GM19397 (cell line): ENCODE results near the gene ADPRHL1.
"Not testable (repeated sequence)": the region's sequence is repeated elsewhere in the genome, so short reads cannot be mapped to it uniquely, and the experiment has no call there.

Experiments
- ATAC-seq: cut with Tn5 transposase; IDR thresholded peaks from one replicate; pipeline ENCODE4 v1.9.1; 2021; ENCODE audit warnings: mild to moderate bottlenecking, moderate library complexity; ENCODE audit not compliant: unreplicated experiment

Gene ADPRHL1

GRCh38 chr13:113437408-113438010 lies 15.8 kb downstream of the ADPRHL1 start:
- ATAC-seq = no peak

- ATAC-seq = not testable (repeated sequence)
Observed at GRCh38 chr13:113436866-113437265, 16.4 kb downstream of the ADPRHL1 start.

- not testable (repeated sequence) for ATAC-seq
Observed at GRCh38 chr13:113435907-113436306, 17.4 kb downstream of the ADPRHL1 start.

GRCh38 chr13:113433391-113433916 lies 19.8 kb downstream of the ADPRHL1 start:
- no peak for ATAC-seq

- ATAC-seq = no peak
Observed at GRCh38 chr13:113432506-113433270, 20.6 kb downstream of the ADPRHL1 start.

- no peak for ATAC-seq
Observed at GRCh38 chr13:113431171-113431570, 22.1 kb downstream of the ADPRHL1 start.

- ATAC-seq = no peak
Observed at GRCh38 chr13:113430378-113431110, 22.7 kb downstream of the ADPRHL1 start.

- no peak for ATAC-seq
Observed at GRCh38 chr13:113429608-113429985, 23.7 kb downstream of the ADPRHL1 start.

GRCh38 chr13:113428871-113429607 lies 24.2 kb downstream of the ADPRHL1 start:
- no peak for ATAC-seq

- no peak for ATAC-seq
Observed at GRCh38 chr13:113428469-113428865, 24.8 kb downstream of the ADPRHL1 start.

GRCh38 chr13:113427562-113428468 lies 25.5 kb downstream of the ADPRHL1 start:
- ATAC-seq = no peak

GRCh38 chr13:113426591-113426986 lies 26.7 kb downstream of the ADPRHL1 start:
- ATAC-seq = no peak

GRCh38 chr13:113425941-113426590 lies 27.2 kb downstream of the ADPRHL1 start:
- no peak for ATAC-seq

- ATAC-seq = no peak
Observed at GRCh38 chr13:113423520-113424163, 29.6 kb downstream of the ADPRHL1 start.

- no peak for ATAC-seq
Observed at GRCh38 chr13:113422807-113423519, 30.3 kb downstream of the ADPRHL1 start.

GRCh38 chr13:113421673-113422270 lies 31.5 kb downstream of the ADPRHL1 start:
- no peak for ATAC-seq

GRCh38 chr13:113420833-113421600 lies 32.3 kb downstream of the ADPRHL1 start:
- ATAC-seq = no peak
